Activated B cell treated with CpG ODN at 0.5 μM for 24 hours (primary cell): ENCODE measurements around the gene EPB41L4B. TPM values are rescaled to one million over a fixed set of nuclear protein-coding genes. Genes with fewer than 3 reads are reported as not detected.
A peak's percentile ranks its signal among the peaks of the same experiment; 100 is the strongest.

Experiments
- ATAC-seq: fragments of 200-7000 bp; cut with Tn5 transposase; one replicate; pipeline ENCODE4 v1.10.0; 2021; ENCODE audit warnings: low read depth, mild to moderate bottlenecking, moderate library complexity
- CTCF ChIA-PET: fragments of 350-600 bp; sonication (Branson Sonifier 250); formaldehyde crosslinking; loops from one replicate; lab custom pipeline; 2021; ENCODE audit warnings: antibody characterized with exemption; lab: Charles Lee
- POLR2A ChIA-PET: fragments of 350-600 bp; sonication (Branson Sonifier 250); formaldehyde crosslinking; loops from one replicate; lab custom pipeline; 2021; ENCODE audit warnings: antibody characterized with exemption; lab: Charles Lee
- DNase-seq: peaks from one replicate; pipeline ENCODE4 v3.0.0; 2022
- H3K27ac Mint-ChIP-seq: one replicate; pipeline ENCODE4 v1.8.0; 2020; ENCODE audit warnings: mixed read lengths
- H3K27me3 Mint-ChIP-seq: one replicate; pipeline ENCODE4 v1.8.0; 2021; ENCODE audit warnings: mixed read lengths
- H3K36me3 Mint-ChIP-seq: one replicate; pipeline ENCODE4 v1.8.0; 2021; ENCODE audit warnings: low read depth, mixed read lengths
- H3K4me1 Mint-ChIP-seq: one replicate; pipeline ENCODE4 v1.8.0; 2021; ENCODE audit warnings: mixed read lengths
- H3K4me3 Mint-ChIP-seq: one replicate; pipeline ENCODE4 v1.8.0; 2020; ENCODE audit warnings: mild to moderate bottlenecking, mixed read lengths
- H3K9me3 Mint-ChIP-seq: one replicate; pipeline ENCODE4 v1.8.0; 2020; ENCODE audit warnings: mixed read lengths
- intact Hi-C: fragments of 100-400 bp; cut with micrococcal nuclease; formaldehyde crosslinking; loops from one replicate; pipeline ENCODE4 v1.15.1; 2024
- total RNA-seq: library from RNA; stranded (reverse); gene quantifications from 2 replicates; pipeline ENCODE4 v1.2.3, GENCODE V29; 2022
- TF ChIP-seq, protein P1 (sequence below): fragments of 200-600 bp; IDR thresholded peaks from one replicate; pipeline ENCODE4 v1.8.0; 2022; ENCODE audit warnings: antibody characterized with exemption, mild to moderate bottlenecking

Gene EPB41L4B
- total RNA-seq, 1 donor from 2014 or later = 5.3 TPM

GRCh38 chr9:109317979-109318741 lies 2.7 kb downstream of the EPB41L4B start:
- H3K36me3 Mint-ChIP-seq = no peaks in the 10 kb centered on the region
- intact Hi-C loops = loop anchor here (10.0 kb wide), 1 partner anchor 1823 kb away; no protein-coding TSS in a partner anchor
- POLR2A ChIA-PET = interaction anchor here (0.6 to 1.0 kb wide), 2 partner anchors 81 to 94 kb away, joined by 3 to 6 read pairs; no protein-coding TSS in a partner anchor
- CTCF ChIA-PET = interaction anchor here (1.6 kb wide), 1 partner anchor 83 kb away, joined by 4 read pairs; no protein-coding TSS in a partner anchor
- H3K27me3 Mint-ChIP-seq = peaks cover 64% of the 10 kb centered on the region
- TF ChIP-seq, protein P1, sequence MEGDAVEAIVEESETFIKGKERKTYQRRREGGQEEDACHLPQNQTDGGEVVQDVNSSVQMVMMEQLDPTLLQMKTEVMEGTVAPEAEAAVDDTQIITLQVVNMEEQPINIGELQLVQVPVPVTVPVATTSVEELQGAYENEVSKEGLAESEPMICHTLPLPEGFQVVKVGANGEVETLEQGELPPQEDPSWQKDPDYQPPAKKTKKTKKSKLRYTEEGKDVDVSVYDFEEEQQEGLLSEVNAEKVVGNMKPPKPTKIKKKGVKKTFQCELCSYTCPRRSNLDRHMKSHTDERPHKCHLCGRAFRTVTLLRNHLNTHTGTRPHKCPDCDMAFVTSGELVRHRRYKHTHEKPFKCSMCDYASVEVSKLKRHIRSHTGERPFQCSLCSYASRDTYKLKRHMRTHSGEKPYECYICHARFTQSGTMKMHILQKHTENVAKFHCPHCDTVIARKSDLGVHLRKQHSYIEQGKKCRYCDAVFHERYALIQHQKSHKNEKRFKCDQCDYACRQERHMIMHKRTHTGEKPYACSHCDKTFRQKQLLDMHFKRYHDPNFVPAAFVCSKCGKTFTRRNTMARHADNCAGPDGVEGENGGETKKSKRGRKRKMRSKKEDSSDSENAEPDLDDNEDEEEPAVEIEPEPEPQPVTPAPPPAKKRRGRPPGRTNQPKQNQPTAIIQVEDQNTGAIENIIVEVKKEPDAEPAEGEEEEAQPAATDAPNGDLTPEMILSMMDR = no peak
- ATAC-seq (no peak), DNase-seq (no peak)
- no peak overlapping the region for H3K27ac Mint-ChIP-seq
- H3K4me1 Mint-ChIP-seq = peaks cover 19% of the 10 kb centered on the region
- H3K9me3 Mint-ChIP-seq = no peaks in the 10 kb centered on the region
- H3K4me3 Mint-ChIP-seq = peak overlapping the region; percentile 17

DNA sequence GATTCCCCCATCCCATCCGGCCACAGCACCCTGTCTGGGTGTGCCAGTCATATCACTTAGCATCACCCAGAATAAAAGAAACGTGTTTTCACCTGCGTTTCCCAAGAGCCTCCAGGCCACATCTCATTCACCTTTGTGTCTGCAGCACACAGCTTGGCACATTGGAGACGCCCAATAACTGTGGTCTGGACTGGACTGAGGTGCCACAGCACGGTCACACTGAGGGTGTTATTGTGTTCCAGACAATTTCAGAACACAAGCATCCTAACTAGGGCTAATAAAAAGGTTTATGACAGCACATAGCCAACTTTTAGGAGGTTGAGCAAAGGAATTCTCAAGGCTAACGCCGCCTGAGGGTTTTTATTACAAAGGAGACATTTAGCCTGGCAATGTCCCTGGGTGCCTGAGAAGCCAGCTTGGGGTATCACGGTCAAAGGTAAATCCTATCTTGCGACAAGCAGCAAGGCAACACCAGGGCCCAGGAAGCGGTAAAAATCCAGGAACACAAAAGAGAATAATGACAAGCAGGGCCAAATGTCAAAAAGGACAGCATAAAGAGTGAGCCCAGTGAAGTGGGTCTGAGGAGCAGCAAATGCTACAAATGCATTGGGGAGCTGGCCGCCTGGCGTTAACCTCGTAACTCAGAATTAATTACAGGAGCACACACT lies 3.4 kb downstream of the EPB41L4B start:
- ChIA-PET CTCF (no interaction called here), POLR2A (no interaction called here)
- no peak overlapping the region for H3K27ac Mint-ChIP-seq
- peaks cover 62% of the 10 kb centered on the region for H3K27me3 Mint-ChIP-seq
- peaks cover 19% of the 10 kb centered on the region for H3K4me1 Mint-ChIP-seq
- no peaks in the 10 kb centered on the region for H3K9me3 Mint-ChIP-seq
- DNase-seq (no peak), ATAC-seq (no peak)
- intact Hi-C loops = loop anchor here (10.0 kb wide), 1 partner anchor 1823 kb away; no protein-coding TSS in a partner anchor
- H3K4me3 Mint-ChIP-seq = no peak overlapping the region
- no peaks in the 10 kb centered on the region for H3K36me3 Mint-ChIP-seq
- TF ChIP-seq, protein P1 = no peak

GRCh38 chr9:109316207-109316640 lies 4.6 kb downstream of the EPB41L4B start:
- no peaks in the 10 kb centered on the region for H3K36me3 Mint-ChIP-seq

DNA sequence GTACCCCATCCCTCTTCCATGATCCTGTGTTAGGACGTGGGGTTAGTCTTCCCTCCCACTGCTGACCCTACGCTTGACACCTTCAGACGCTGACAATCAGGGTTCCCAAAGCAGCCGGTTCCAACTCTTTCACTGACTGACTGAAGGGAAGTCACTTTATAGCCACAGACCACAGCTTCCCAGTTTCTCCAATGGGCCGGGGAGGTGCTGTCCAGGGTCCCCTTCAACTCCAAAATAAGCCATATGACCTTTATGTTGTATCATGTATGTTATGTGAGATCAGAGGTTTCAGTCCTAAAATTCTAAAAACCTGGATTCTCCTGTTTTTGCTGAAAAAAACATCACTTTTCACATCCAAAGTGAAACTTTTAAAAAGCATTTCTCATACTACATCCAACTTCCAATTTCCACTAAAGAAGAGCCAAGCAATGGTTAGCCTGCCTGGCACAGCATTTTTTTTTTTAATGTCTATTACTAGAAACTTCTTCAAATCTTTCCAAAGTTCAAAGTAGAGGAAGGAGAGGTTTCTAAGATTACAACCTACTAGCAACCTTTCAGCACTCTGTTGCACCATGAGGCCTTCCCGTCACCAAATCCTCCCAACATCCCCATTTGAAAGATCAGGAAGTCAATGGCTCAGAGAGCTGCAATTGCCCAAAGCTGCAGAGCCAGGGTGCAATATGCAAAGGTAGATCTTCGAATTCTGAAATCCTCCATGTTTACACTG lies 5.2 kb downstream of the EPB41L4B start:
- Mint-ChIP-seq H3K27me3 (peaks cover 55% of the 10 kb centered on the region), H3K4me1 (peaks cover 20% of the 10 kb centered on the region), H3K9me3 (no peaks in the 10 kb centered on the region), H3K36me3 (no peaks in the 10 kb centered on the region), H3K4me3 (no peak overlapping the region), H3K27ac (no peak overlapping the region)
- intact Hi-C loops = loop anchor here (10.0 kb wide), 1 partner anchor 1821 kb away; no protein-coding TSS in a partner anchor
- TF ChIP-seq, protein P1 = no peak
- no peak for ATAC-seq
- ChIA-PET POLR2A (interaction anchor here (0.6 kb wide), 1 partner anchor 34 kb away, joined by 3 read pairs; no protein-coding TSS in a partner anchor), CTCF (no interaction called here)
- no peak for DNase-seq

More at GRCh38 chr9:109316207-109316640, 4.6 kb downstream of the EPB41L4B start:
- Mint-ChIP-seq H3K4me1 (peaks cover 23% of the 10 kb centered on the region), H3K9me3 (no peaks in the 10 kb centered on the region), H3K27me3 (peaks cover 56% of the 10 kb centered on the region), H3K4me3 (no peak overlapping the region), H3K27ac (no peak overlapping the region)
- CTCF ChIA-PET = no interaction called here
- ATAC-seq (no peak), DNase-seq (no peak)
- TF ChIP-seq, protein P1 = no peak
- intact Hi-C loops = loop anchor here (10.0 kb wide), 1 partner anchor 1821 kb away; no protein-coding TSS in a partner anchor
- POLR2A ChIA-PET = interaction anchor here (0.6 kb wide), 1 partner anchor 35 kb away, joined by 3 read pairs; no protein-coding TSS in a partner anchor
